SK-N-SH (cell line): ENCODE measurements around the gene SEZ6L.

Experiments
- CTCF ChIP-seq: fragments of 200-600 bp; sonication (generic); IDR thresholded peaks from 2 replicates; pipeline ENCODE4 v1.6.1; 2017; ENCODE audit warnings: antibody characterized with exemption, mild to moderate bottlenecking, moderate library complexity
- PBX3 ChIP-seq: IDR thresholded peaks from 2 replicates; pipeline ENCODE4; 2012
- POLR2AphosphoS5 ChIP-seq: IDR thresholded peaks from 2 replicates; pipeline ENCODE4 v1.6.1; 2012; ENCODE audit warnings: low read depth, low read length
- REST ChIP-seq: IDR thresholded peaks from 2 replicates; pipeline ENCODE4 v1.6.1; 2012; ENCODE audit warnings: mild to moderate bottlenecking, low read depth, low read length, moderate library complexity
- RFX5 ChIP-seq: IDR thresholded peaks from 2 replicates; pipeline ENCODE4 v1.6.1; 2012; ENCODE audit warnings: mild to moderate bottlenecking, improper control_type of control experiment, low read length
- TAF1 ChIP-seq: IDR thresholded peaks from 2 replicates; pipeline ENCODE4 v1.6.1; 2012; ENCODE audit warnings: low read depth, mild to moderate bottlenecking, low read length, moderate library complexity, borderline replicate concordance

GRCh38 chr22:26336773-26337172, 167.5 kb downstream of the SEZ6L start:
- TF ChIP-seq PBX3, result no peak
- TF ChIP-seq POLR2AphosphoS5, result no peak
- TF ChIP-seq CTCF, result no peak
- no peak for TF ChIP-seq RFX5
- no peak for TF ChIP-seq REST
- TF ChIP-seq TAF1, result no peak
